HUES6 (cell line): ENCODE measurements around the gene KCNT1.

Source experiments
- H3K27ac ChIP-seq: 2 replicates; pipeline ENCODE4 v1.7.0; 2013; ENCODE audit warnings: low read depth, mild to moderate bottlenecking, low read length, inconsistent platforms
- H3K27me3 ChIP-seq: 2 replicates; pipeline ENCODE4 v1.6.1; 2013; ENCODE audit warnings: low read length; ENCODE audit not compliant: control insufficient read depth, insufficient read depth
- H3K36me3 ChIP-seq: 2 replicates; pipeline ENCODE4 v1.6.1; 2013; ENCODE audit warnings: low read length; ENCODE audit not compliant: control insufficient read depth, insufficient read depth
- H3K4me1 ChIP-seq: 2 replicates; pipeline ENCODE4 v1.6.1; 2013; ENCODE audit warnings: low read length; ENCODE audit not compliant: control insufficient read depth, insufficient read depth
- H3K4me3 ChIP-seq: 2 replicates; pipeline ENCODE4 v1.5.1; 2013; ENCODE audit warnings: low read depth, low read length
- H3K9ac ChIP-seq: one replicate; pipeline ENCODE4 v1.6.1; 2013; ENCODE audit warnings: mild to moderate bottlenecking, low read length
- H3K9me3 ChIP-seq: 2 replicates; pipeline ENCODE4 v1.6.1; 2013; ENCODE audit warnings: low read depth, low read length; ENCODE audit not compliant: control insufficient read depth, insufficient read depth

The KCNT1 gene

GRCh38 chr9:135673941-135674340 is 28.0 kb upstream of the KCNT1 start:
- Histone ChIP-seq H3K4me1 (peaks cover 2% of the 10 kb centered on the region; the same call in 1 of the 2 replicates), H3K36me3 (no peaks in the 10 kb centered on the region), H3K9ac (no peak overlapping the region), H3K4me3 (no peak overlapping the region), H3K27me3 (no peaks in the 10 kb centered on the region), H3K9me3 (peaks cover 10% of the 10 kb centered on the region), H3K27ac (no peak overlapping the region)

- Histone ChIP-seq H3K4me1 (peaks cover 2% of the 10 kb centered on the region; the same call in 1 of the 2 replicates), H3K36me3 (no peaks in the 10 kb centered on the region), H3K9ac (no peak overlapping the region), H3K27ac (no peak overlapping the region), H3K4me3 (no peak overlapping the region), H3K27me3 (no peaks in the 10 kb centered on the region), H3K9me3 (no peaks in the 10 kb centered on the region)
Measured at GRCh38 chr9:135674977-135675376, 27.0 kb upstream of the KCNT1 start.

GRCh38 chr9:135676891-135677290 is 25.1 kb upstream of the KCNT1 start:
- peaks cover 1% of the 10 kb centered on the region; the same call in 1 of the 2 replicates for H3K4me1 ChIP-seq
- H3K27ac ChIP-seq: no peak overlapping the region
- no peaks in the 10 kb centered on the region for H3K9me3 ChIP-seq
- H3K27me3 ChIP-seq: no peaks in the 10 kb centered on the region
- no peak overlapping the region for H3K4me3 ChIP-seq
- no peak overlapping the region for H3K9ac ChIP-seq
- no peaks in the 10 kb centered on the region for H3K36me3 ChIP-seq

- Histone ChIP-seq H3K27ac (no peak overlapping the region), H3K9ac (no peak overlapping the region), H3K27me3 (no peaks in the 10 kb centered on the region), H3K4me3 (no peak overlapping the region), H3K36me3 (no peaks in the 10 kb centered on the region), H3K4me1 (no peaks in the 10 kb centered on the region), H3K9me3 (no peaks in the 10 kb centered on the region)
Measured at GRCh38 chr9:135677641-135678168, 24.3 kb upstream of the KCNT1 start.

GRCh38 chr9:135678236-135679017 is 23.6 kb upstream of the KCNT1 start:
- Histone ChIP-seq H3K4me1 (no peaks in the 10 kb centered on the region), H3K27me3 (no peaks in the 10 kb centered on the region), H3K36me3 (no peaks in the 10 kb centered on the region), H3K4me3 (no peak overlapping the region), H3K9ac (no peak overlapping the region), H3K9me3 (no peaks in the 10 kb centered on the region), H3K27ac (no peak overlapping the region)

- Histone ChIP-seq H3K27ac (no peak overlapping the region), H3K9ac (no peak overlapping the region), H3K36me3 (no peaks in the 10 kb centered on the region), H3K4me3 (no peak overlapping the region), H3K9me3 (no peaks in the 10 kb centered on the region), H3K27me3 (no peaks in the 10 kb centered on the region), H3K4me1 (no peaks in the 10 kb centered on the region)
Measured at GRCh38 chr9:135680056-135680455, 21.9 kb upstream of the KCNT1 start.

- H3K4me1 ChIP-seq: no peaks in the 10 kb centered on the region
- no peaks in the 10 kb centered on the region for H3K27me3 ChIP-seq
- no peaks in the 10 kb centered on the region for H3K9me3 ChIP-seq
- H3K27ac ChIP-seq: no peak overlapping the region
- no peak overlapping the region for H3K9ac ChIP-seq
- no peaks in the 10 kb centered on the region for H3K36me3 ChIP-seq
- H3K4me3 ChIP-seq: no peak overlapping the region
Measured at GRCh38 chr9:135681161-135681560, 20.8 kb upstream of the KCNT1 start.

GRCh38 chr9:135683401-135684034 is 18.5 kb upstream of the KCNT1 start:
- Histone ChIP-seq H3K27ac (no peak overlapping the region), H3K36me3 (no peaks in the 10 kb centered on the region), H3K4me1 (no peaks in the 10 kb centered on the region), H3K9ac (no peak overlapping the region), H3K9me3 (no peaks in the 10 kb centered on the region), H3K27me3 (no peaks in the 10 kb centered on the region), H3K4me3 (no peak overlapping the region)

GRCh38 chr9:135684691-135685090 is 17.3 kb upstream of the KCNT1 start:
- no peak overlapping the region for H3K27ac ChIP-seq
- H3K27me3 ChIP-seq: no peaks in the 10 kb centered on the region
- no peak overlapping the region for H3K9ac ChIP-seq
- H3K4me1 ChIP-seq: no peaks in the 10 kb centered on the region
- no peaks in the 10 kb centered on the region for H3K36me3 ChIP-seq
- no peak overlapping the region for H3K4me3 ChIP-seq
- no peaks in the 10 kb centered on the region for H3K9me3 ChIP-seq

- Histone ChIP-seq H3K9me3 (no peaks in the 10 kb centered on the region), H3K4me3 (no peak overlapping the region), H3K27ac (no peak overlapping the region), H3K9ac (no peak overlapping the region), H3K4me1 (no peaks in the 10 kb centered on the region), H3K36me3 (no peaks in the 10 kb centered on the region), H3K27me3 (no peaks in the 10 kb centered on the region)
Measured at GRCh38 chr9:135687216-135687615, 14.8 kb upstream of the KCNT1 start.

GRCh38 chr9:135689011-135689410 is 13.0 kb upstream of the KCNT1 start:
- no peak overlapping the region for H3K9ac ChIP-seq
- no peaks in the 10 kb centered on the region for H3K9me3 ChIP-seq
- H3K4me3 ChIP-seq: no peak overlapping the region
- no peak overlapping the region for H3K27ac ChIP-seq
- no peaks in the 10 kb centered on the region for H3K27me3 ChIP-seq
- H3K4me1 ChIP-seq: no peaks in the 10 kb centered on the region
- H3K36me3 ChIP-seq: no peaks in the 10 kb centered on the region
